ENCODE measurements around the gene NPIPB2.
"Not testable (repeated sequence)": the region's sequence is repeated elsewhere in the genome, so short reads cannot be mapped to it uniquely, and the experiment has no call there.

The NPIPB2 gene

DNA sequence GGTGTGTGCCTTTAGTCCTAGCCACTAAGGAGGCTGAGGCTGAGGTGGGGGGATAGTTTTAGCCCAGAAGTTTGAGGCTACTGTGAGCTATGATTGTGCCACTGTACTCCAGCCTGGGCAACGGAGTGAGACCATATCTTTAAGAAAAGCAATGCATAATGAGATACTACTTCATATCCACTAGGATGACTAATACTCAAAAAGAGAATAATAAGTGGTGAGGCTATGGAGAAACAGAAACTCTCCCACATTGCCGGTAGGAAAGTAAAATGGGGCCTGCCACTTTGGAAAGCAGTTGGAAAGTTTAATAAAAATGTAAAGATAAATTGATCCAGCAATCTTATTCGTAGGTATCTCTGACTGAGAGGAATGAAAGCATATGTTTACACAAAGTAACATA, 4.6 kb upstream of the NPIPB2 start:
- Mint-ChIP-seq H3K9me3 (no peaks in the 10 kb centered on the region), H3K4me3 (no peak overlapping the region), H3K27ac (no peak overlapping the region), H3K4me1 (peaks cover 8% of the 10 kb centered on the region), H3K27me3 (no peaks in the 10 kb centered on the region), H3K36me3 (no peaks in the 10 kb centered on the region)
- DNase-seq (ENCODE audit: low spot score in 2 of 2) (no peak), ATAC-seq (ENCODE audit: low read depth) (no peak)

DNA sequence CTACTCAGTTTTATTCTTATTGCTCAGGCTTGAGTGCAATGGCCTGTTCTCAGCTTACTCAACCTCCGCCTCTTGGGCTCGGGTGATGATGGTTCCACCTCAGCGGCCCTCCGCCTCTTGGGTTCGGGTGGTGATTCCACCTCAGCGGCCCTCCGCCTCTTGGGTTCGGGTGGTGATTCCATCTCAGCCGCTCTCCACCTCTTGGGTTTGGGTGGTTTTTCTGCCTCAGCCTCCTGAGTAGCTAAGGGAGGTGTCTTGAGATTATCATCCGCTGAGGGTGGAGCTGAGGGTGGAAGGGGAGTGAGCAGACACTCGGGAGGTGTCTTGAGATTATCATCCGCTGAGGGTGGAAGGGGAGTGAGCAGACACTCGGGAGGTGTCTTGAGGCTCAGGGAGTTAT, 14.5 kb downstream of the NPIPB2 start:
- not testable (repeated sequence) for H3K36me3 Mint-ChIP-seq; H3K27me3 Mint-ChIP-seq; DNase-seq (ENCODE audit: low spot score in 2 of 2); H3K27ac Mint-ChIP-seq; H3K4me3 Mint-ChIP-seq; H3K9me3 Mint-ChIP-seq; ATAC-seq (ENCODE audit: low read depth); H3K4me1 Mint-ChIP-seq

DNA sequence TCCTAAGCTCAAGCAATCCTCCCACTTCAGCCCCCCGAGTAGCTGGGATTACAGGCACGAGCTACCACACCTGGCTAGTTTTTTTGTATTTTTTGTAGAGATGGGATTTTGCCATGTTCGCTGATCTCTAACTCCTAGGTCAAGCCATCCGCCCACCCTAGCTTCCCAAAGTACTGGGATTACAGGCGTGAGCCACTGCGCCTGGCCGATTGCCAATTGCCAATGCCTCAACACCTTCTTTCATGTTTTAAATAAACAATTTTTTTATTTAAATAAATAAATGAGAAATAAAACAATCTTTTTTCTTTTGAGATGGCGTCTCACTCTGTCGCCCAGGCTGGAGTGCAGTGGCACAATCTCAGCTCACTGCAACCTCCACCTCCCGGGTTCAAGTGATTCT, 17.8 kb downstream of the NPIPB2 start:
- H3K9me3 Mint-ChIP-seq; H3K27ac Mint-ChIP-seq; H3K27me3 Mint-ChIP-seq; H3K4me1 Mint-ChIP-seq; ATAC-seq (ENCODE audit: low read depth); DNase-seq (ENCODE audit: low spot score in 2 of 2); H3K4me3 Mint-ChIP-seq; H3K36me3 Mint-ChIP-seq: not testable (repeated sequence)

DNA sequence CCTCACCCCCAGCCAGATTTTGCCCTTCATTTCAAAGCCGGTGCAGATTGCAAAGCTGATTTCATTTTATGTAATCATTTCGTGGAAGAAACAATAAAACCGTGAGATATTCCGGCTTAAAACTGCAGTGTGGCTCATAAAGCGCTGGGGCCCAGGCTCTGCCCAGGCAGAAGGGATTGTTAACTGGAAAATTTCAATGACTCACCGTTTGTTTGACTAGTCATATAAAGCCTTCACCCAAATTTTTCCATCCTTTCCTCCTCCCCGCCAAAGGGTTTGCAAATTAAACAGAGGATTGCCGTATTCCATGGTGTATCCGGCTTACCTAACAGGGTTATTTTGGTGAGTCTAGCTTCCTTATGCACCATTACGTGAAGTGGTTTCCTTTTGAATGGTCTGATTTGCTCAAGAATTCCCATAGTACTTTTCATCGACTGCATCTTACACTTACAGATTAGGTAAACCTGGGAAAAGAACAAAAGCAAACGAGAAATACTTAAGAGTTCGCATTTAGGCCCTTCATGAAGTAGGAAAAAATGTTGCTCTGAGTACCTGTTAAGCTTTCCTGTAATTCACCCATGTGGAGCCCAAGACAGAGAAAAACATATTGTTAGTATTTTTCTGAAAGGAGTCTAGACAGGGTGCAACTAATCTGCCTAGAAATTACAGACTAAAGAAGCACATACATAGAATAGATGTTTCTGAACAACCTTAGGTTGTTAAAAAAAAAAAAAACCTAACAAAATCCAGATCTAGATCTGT, 25.1 kb downstream of the NPIPB2 start:
- H3K4me1 Mint-ChIP-seq, result peaks cover 28% of the 10 kb centered on the region
- H3K4me3 Mint-ChIP-seq, result peak overlapping the region; percentile 88
- H3K27me3 Mint-ChIP-seq, result peaks cover 3% of the 10 kb centered on the region
- ATAC-seq (ENCODE audit: low read depth) (no peak), DNase-seq (ENCODE audit: low spot score in 2 of 2) (no peak)
- H3K36me3 Mint-ChIP-seq, result peaks cover 1% of the 10 kb centered on the region
- peak overlapping the region; percentile 85 for H3K27ac Mint-ChIP-seq
- H3K9me3 Mint-ChIP-seq, result no peaks in the 10 kb centered on the region

DNA sequence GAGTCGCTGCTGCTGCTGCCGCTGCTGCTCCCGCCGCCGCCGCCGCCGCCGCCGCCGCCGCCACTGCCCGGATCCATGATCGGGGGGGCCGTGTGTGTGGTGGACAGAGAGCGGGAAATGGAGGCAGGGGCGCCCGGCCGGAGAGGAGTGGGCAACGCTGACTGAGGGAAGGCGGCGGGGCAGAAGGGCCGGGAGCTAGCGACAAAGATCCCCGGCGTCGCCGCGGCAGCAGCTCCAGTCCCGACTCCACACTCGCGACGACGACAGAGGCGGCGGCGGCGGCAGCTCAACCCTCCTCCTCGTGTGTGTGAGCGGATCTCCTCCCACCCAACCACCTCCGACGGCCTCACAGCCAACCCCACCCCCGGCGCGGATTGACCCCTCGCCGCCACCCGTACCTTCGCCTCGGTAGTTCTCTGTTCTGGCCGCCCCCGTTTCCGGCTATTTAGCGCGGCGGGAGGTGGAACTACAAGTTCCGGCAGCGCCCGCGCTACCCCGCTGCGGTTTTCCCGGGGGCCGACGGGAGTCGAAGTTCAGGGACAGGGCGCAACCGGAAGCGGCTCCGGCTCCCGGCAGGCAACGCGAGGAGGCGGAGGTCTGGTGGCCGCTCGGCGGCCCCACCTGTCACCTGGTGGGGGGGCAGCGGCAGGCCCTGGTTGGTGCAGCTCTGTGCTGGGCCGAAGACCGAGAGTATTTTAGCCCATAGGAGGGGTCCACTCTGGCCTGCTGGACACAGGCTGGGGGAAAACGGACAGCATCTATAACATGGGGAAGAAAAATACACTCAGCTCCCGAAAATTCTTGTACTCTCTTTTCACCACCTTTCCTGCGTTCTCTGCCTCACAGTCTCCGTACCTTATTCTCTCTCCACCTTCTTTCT, 26.0 kb downstream of the NPIPB2 start, which contains the start of gene GSPT1:
Gene GSPT1, minus strand, starts transcription at position 313 of the 880 bp plus-strand sequence. Its CDS starts 236 bp downstream, at position 77.
- Mint-ChIP-seq H3K4me3 (peak within 1 kb of the TSS; percentile 88), H3K9me3 (no peaks in the 10 kb centered on the region), H3K27me3 (peaks cover 3% of the 10 kb centered on the region), H3K4me1 (peaks cover 28% of the 10 kb centered on the region), H3K27ac (peak within 1 kb of the TSS; percentile 90), H3K36me3 (peaks cover 1% of the 10 kb centered on the region)
- ATAC-seq (ENCODE audit: low read depth) (peak; percentile 83), DNase-seq (ENCODE audit: low spot score in 2 of 2) (peak; percentile 96 to 99)

DNA sequence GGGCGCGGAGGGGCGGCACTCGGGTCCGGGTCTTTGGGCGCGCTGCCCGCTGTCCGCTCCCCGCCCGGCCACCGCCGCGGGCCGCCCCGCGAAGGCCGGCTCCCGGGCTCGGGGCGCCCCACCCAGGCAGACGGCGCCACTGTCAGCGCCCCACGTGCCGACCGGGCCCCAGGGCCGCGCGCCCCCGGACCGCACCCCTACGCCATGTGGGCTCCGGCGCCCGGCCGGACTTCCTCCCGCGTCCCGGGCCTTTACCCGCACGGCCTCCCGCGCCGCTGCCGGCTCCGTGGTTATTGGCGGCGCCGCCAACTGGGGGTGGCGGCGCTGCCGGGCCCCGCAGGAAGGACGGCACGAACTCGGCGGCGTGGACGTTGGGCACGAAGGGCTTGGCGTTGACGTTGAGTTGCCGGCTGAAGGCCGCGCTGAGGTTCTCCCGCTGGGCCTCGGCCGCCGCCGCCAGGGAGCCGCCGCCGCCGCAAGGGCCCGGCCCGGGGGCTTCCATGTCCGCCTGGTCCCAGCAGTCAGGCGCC, 26.7 kb downstream of the NPIPB2 start:
- peak overlapping the region; percentile 88 for H3K4me3 Mint-ChIP-seq

DNA sequence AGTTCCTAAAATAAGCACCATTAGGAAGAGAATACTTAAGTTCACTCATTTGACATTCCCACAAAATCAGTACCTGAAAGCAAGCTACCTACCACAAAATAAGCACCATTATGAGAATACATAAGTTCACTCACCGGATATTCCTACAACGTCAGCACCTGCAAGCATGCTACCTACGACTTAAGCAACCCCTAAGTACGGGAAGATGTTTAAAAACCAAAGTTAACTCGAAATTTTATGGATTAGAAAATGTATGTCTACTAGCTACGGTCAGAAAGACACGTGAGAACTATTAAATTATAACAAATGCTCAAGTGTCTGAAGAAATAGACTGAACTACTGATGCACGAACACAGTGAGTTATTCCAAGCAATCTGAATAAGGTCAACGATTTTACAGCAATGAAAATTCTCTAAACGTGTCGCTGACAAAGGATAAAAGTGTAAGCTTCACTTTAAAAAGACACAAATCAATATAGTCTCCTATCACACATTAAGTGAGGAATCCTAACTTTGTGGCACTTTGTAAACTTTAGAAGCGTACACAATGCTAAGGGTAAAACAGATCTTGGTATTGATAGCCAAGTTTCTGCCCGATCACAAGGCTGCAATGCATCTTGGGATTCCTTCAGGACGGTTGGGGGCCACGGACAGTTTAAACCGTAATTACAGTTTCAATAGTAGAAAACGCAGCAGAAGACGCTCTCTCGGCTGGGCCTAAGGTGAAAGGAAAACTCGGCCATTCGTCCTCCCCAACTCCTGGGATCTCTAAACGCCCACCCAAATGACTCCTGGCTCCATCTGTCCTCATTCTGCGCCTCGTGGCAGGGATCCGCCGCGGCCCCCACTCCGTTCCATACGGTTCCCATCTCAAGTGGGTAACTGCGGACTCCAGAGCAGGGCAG, 27.4 kb downstream of the NPIPB2 start:
- H3K4me1 Mint-ChIP-seq, result peaks cover 36% of the 10 kb centered on the region
- ATAC-seq (ENCODE audit: low read depth) (no peak), DNase-seq (ENCODE audit: low spot score in 2 of 2) (peak in 1 of 2 donors; percentile 36)
- H3K9me3 Mint-ChIP-seq, result no peaks in the 10 kb centered on the region
- H3K27ac Mint-ChIP-seq, result peak overlapping the region; percentile 90
- H3K36me3 Mint-ChIP-seq, result peaks cover 1% of the 10 kb centered on the region
- H3K27me3 Mint-ChIP-seq, result no peaks in the 10 kb centered on the region
- H3K4me3 Mint-ChIP-seq, result peak overlapping the region; percentile 85

More for the DNA sequence above, 26.7 kb downstream of the NPIPB2 start:
- DNase-seq (ENCODE audit: low spot score in 2 of 2) (peak; percentile 16 to 57), ATAC-seq (ENCODE audit: low read depth) (peak; percentile 13)
- Mint-ChIP-seq H3K27ac (peak overlapping the region; percentile 90), H3K27me3 (peaks cover 3% of the 10 kb centered on the region), H3K9me3 (no peaks in the 10 kb centered on the region), H3K36me3 (peaks cover 1% of the 10 kb centered on the region), H3K4me1 (peaks cover 35% of the 10 kb centered on the region)

DNA sequence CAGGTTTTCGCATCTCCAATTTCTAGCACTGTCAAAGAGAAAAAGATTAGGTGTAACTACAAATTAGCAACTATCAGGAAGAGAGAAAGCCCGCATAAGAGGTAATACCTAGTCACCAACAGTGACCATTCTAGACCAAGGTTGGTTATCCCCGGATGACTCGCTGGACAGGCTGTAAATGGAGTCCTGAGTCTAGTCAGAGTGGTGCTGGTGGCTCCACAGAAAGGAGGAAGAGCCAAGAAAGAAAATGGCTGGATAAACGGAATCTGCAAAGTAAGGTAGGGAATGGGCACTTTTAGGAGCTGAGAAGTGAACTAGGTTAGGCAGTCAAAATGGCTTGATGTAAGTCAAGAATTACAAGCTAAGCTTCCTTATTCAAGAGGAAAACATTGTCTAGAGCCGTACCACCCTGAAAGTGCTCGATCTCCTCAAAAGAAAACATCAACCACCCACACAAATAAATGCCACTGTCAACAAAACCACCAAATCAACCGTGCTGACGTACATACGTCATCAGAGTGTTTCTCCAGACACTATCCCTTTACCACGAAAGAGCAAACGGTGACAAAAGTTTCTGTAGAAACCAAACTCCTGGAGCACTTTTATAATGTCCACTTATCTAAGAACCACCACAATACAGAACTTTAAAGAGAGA, 28.3 kb downstream of the NPIPB2 start:
- H3K36me3 Mint-ChIP-seq, result peaks cover 1% of the 10 kb centered on the region
- DNase-seq (ENCODE audit: low spot score in 2 of 2), result peak in 1 of 2 donors; percentile 14
- H3K27ac Mint-ChIP-seq, result peak overlapping the region; percentile 90
- ATAC-seq (ENCODE audit: low read depth), result peak; percentile 13
- no peaks in the 10 kb centered on the region for H3K9me3 Mint-ChIP-seq
- H3K4me3 Mint-ChIP-seq, result peak overlapping the region; percentile 85
- no peaks in the 10 kb centered on the region for H3K27me3 Mint-ChIP-seq
- peaks cover 36% of the 10 kb centered on the region for H3K4me1 Mint-ChIP-seq

DNA sequence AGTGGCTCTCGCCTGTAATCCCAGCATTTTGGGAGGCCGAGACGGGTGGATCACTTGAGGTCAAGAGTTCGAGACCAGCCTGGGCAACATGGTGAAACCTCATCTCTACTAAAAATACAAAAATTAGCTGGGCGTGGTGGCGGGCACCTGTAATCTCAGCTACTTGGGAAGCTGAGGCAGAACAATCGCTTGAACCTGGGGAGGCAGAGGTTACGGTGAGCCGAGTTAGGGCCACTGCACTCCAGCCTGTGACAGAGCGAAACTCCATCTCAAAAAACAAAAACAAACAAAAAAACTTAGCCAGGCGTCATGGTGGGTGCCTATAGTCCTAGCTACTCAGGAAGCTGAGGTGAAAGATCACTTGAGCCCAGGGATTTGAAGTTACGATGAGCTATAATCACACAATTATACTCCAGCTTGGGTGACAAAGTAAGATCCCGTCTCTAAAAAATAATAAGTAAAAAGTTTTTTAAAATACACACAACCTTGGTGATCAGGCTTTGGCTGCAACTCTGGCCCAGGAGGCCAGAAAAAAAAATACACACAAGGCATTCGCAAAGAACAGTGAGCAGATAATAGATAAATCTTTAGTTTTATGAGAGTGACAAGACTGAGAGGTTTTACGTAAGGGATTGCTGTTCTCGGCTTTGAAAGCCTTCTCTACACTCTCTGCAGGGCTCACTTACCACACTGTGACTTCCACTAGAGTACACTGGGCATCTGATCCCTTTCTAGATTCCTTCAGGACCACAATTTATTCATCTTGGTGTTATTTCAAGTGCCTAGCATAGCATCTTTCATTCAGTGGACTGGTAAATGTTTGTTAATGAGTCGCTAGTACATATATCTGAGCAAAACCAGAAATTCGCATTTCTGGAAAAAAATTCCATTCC, 31.9 kb downstream of the NPIPB2 start:
- H3K4me3 Mint-ChIP-seq, result no peak overlapping the region
- H3K36me3 Mint-ChIP-seq, result peaks cover 3% of the 10 kb centered on the region
- H3K4me1 Mint-ChIP-seq, result peaks cover 41% of the 10 kb centered on the region
- DNase-seq (ENCODE audit: low spot score in 2 of 2), result no peak
- ATAC-seq (ENCODE audit: low read depth), result no peak
- no peaks in the 10 kb centered on the region for H3K9me3 Mint-ChIP-seq
- no peak overlapping the region for H3K27ac Mint-ChIP-seq
- H3K27me3 Mint-ChIP-seq, result no peaks in the 10 kb centered on the region

DNA sequence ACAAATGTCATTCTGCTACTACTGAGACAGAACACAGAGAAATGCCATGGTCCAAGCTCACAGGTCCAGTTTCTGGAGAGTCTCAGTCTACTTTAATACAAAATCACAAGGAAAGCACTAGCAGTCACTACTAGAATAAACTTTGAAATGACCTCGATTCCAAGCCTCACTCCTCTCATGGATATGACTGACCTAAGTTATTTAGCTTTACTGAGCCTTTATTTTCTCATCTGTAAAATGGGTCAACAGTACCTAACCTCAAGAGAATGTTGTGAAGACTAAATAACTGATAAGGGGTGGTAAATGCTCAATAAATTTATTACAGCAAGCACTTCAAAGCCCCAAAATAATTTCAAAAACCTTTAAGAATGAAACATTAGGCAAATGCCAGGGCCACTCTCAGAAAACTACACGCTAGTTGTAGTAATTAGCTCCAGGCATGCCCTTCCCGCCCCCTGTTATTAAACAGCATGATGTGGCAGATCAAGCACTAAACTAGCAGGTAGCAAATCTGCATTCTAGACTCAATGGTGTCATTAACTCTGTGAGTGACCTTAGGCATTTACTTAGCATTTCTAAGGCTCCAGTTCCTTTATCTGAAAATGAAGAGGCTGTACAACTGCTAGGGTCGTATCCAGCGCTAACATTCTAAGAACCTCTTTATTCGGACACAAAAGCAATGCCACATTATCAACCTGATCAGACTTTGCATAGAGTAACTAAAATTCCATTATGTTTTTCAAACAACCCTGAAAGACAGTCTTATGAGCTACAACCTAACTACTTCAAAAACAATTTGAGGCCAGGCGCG, 34.5 kb downstream of the NPIPB2 start:
- peaks cover 5% of the 10 kb centered on the region for H3K36me3 Mint-ChIP-seq
- DNase-seq (ENCODE audit: low spot score in 2 of 2), result no peak
- peaks cover 25% of the 10 kb centered on the region for H3K4me1 Mint-ChIP-seq
- no peak overlapping the region for H3K4me3 Mint-ChIP-seq
- no peak overlapping the region for H3K27ac Mint-ChIP-seq
- H3K9me3 Mint-ChIP-seq, result no peaks in the 10 kb centered on the region
- no peaks in the 10 kb centered on the region for H3K27me3 Mint-ChIP-seq
- ATAC-seq (ENCODE audit: low read depth), result no peak

DNA sequence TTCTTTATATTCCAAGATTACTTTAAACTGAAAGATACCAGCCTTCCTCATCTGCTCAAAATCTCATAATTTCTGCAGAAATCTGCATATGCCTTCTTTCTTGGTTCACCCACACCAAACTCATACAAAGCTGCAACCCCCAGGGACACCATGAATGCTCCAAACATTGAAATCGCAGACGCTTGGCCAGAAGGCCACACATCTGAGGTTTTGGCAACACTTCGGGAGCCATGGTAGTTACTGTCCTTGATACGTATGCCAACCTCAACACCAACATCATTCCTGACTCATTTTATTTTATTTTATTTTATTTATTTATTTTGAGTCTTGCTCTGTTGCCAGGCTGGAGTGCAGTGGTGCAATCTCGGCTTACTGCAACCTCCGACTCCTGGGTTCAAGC, 37.9 kb downstream of the NPIPB2 start:
- Mint-ChIP-seq H3K27me3 (no peaks in the 10 kb centered on the region), H3K27ac (no peak overlapping the region), H3K36me3 (peaks cover 4% of the 10 kb centered on the region), H3K4me1 (peaks cover 26% of the 10 kb centered on the region), H3K4me3 (no peak overlapping the region), H3K9me3 (no peaks in the 10 kb centered on the region)
- ATAC-seq (ENCODE audit: low read depth), result no peak
- no peak for DNase-seq (ENCODE audit: low spot score in 2 of 2)

DNA sequence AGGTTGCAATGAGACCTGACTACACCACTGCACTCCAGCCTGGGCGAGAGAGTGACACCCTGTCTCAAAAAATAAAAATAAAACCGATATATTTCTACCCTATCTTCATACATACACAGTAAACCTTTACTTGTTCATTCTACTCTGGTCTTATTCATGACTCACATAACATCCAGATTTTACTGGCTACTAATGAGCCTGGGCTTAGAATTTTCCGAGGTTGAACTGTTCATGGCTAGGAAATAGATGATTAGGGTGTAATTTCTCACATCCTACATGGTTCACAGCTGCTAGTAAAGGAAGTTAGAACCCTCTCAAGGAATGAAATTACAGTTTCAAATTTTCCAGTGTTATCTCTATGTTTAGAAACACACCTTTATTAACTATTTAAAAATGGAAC, 40.8 kb downstream of the NPIPB2 start:
- Mint-ChIP-seq H3K27me3 (no peaks in the 10 kb centered on the region), H3K27ac (no peak overlapping the region), H3K4me3 (no peak overlapping the region), H3K4me1 (peaks cover 19% of the 10 kb centered on the region), H3K9me3 (no peaks in the 10 kb centered on the region), H3K36me3 (peaks cover 5% of the 10 kb centered on the region)
- ATAC-seq (ENCODE audit: low read depth) (no peak), DNase-seq (ENCODE audit: low spot score in 2 of 2) (no peak)

Data from memory B cell (primary cell).